HepG2 (cell line): ENCODE data around the gene PACSIN1. TPM values are rescaled to one million over a fixed set of nuclear protein-coding genes. Genes with fewer than 3 reads are reported as not detected.
A peak's percentile ranks its signal among the peaks of the same experiment; 100 is the strongest.

Experiments used
- ATAC-seq: fragments of 200-7000 bp; cut with Tn5 transposase; 3 replicates; pipeline ENCODE4 v1.9.1; 2020; ENCODE audit warnings: mild to moderate bottlenecking, moderate library complexity
- BruUV-seq: library from RNA; stranded (reverse); fragments of 400-500 nt; replicated peaks from 2 replicates; lab custom pipeline; 2021; lab: Mats Ljungman, UMichigan
- CTCF ChIA-PET: fragments of 300-600 bp; formaldehyde crosslinking; extraction: SDS; loops from one replicate; lab custom pipeline; 2021; ENCODE audit warnings: low total read pairs, inconsistent platforms, low intra/inter-chr PET ratio; lab: Yijun Ruan, JAX
- POLR2A ChIA-PET: fragments of 350-600 bp; sonication (Branson Sonifier 250); formaldehyde crosslinking; loops from one replicate; lab custom pipeline; 2020; ENCODE audit warnings: antibody characterized with exemption, inconsistent platforms; lab: Yijun Ruan, JAX
- DNase-seq: peaks from one replicate; pipeline ENCODE4 v3.0.0-alpha.2; 2015; ENCODE audit warnings: low spot score
- FAIRE-seq: peaks from 3 replicates; lab custom pipeline; 2011; peaks lifted over from hg19 to GRCh38; lab: Jason Lieb, UNC
- H2AFZ ChIP-seq: one replicate; pipeline ENCODE4 v1.6.1; 2011; ENCODE audit warnings: low read length, inconsistent platforms
- H3K27ac ChIP-seq: fragments of 300-600 bp; 3 replicates; pipeline ENCODE4 v1.8.0; 2011; ENCODE audit warnings: mixed run types, mild to moderate bottlenecking, mixed read lengths, low read length, inconsistent platforms; ENCODE audit not compliant: insufficient read depth; ENCODE audit errors: extremely low read length
- H3K27me3 ChIP-seq, 2 experiments: fragments of 200-600 bp in 1 of 2; 2 replicates in 1 of 2; 3 replicates in 1 of 2; pipeline versions ENCODE4 v1.6.0 to v1.8.0; 2011; ENCODE audit warnings: low read length in 2 of 2, mild to moderate bottlenecking in 2 of 2, moderate library complexity in 2 of 2, inconsistent platforms in 1 of 2; ENCODE audit not compliant: insufficient read depth in 2 of 2, control insufficient read depth in 1 of 2
- H3K36me3 ChIP-seq, 2 experiments: fragments of 200-600 bp in 1 of 2; replicated peaks in 1 of 2; 2 replicates in 1 of 2; 3 replicates in 1 of 2; pipeline versions ENCODE4 v1.5.1 to v1.8.0; 2011; ENCODE audit warnings: low read length in 2 of 2, inconsistent platforms in 1 of 2; ENCODE audit not compliant: insufficient read depth in 2 of 2, control insufficient read depth in 1 of 2
- H3K4me1 ChIP-seq: 2 replicates; pipeline ENCODE4 v1.5.1; 2012; ENCODE audit warnings: low read length, inconsistent platforms; ENCODE audit not compliant: insufficient read depth
- H3K4me2 ChIP-seq: 2 replicates; pipeline ENCODE4 v1.6.0; 2011; ENCODE audit warnings: low read depth, low read length, inconsistent platforms
- H3K4me3 ChIP-seq, 3 experiments: fragments of 200-600 bp in 1 of 3; sonication (generic), shearing (Covaris generic) in 1 of 3; replicated peaks in 1 of 3; 2 replicates each; pipeline ENCODE4 v1.5.1; 2011 to 2016; ENCODE audit warnings: low read length in 3 of 3, inconsistent platforms in 2 of 3, low read depth in 2 of 3, mild to moderate bottlenecking in 2 of 3, control low read depth in 1 of 3, mixed read lengths in 1 of 3; ENCODE audit not compliant: insufficient read depth in 1 of 3
- H3K79me2 ChIP-seq: one replicate; pipeline ENCODE4 v1.6.1; 2011; ENCODE audit warnings: low read length, inconsistent platforms; ENCODE audit not compliant: insufficient read depth
- H3K9ac ChIP-seq: 2 replicates; pipeline ENCODE4 v1.6.0; 2011; ENCODE audit warnings: mild to moderate bottlenecking, low read depth, low read length, inconsistent platforms; ENCODE audit not compliant: insufficient read depth
- H3K9me3 ChIP-seq: 2 replicates; pipeline ENCODE4 v1.5.1; 2012; ENCODE audit warnings: mild to moderate bottlenecking, low read length
- H4K20me1 ChIP-seq: 2 replicates; pipeline ENCODE4 v1.6.0; 2011; ENCODE audit warnings: inconsistent platforms, mild to moderate bottlenecking, low read length, moderate library complexity; ENCODE audit not compliant: insufficient read depth
- WGBS: methylation state at CpG from one replicate; pipeline ENCODE4 v1.1.6; 2017; ENCODE audit warnings: low lambda C conversion rate; 5-methylcytosine and 5-hydroxymethylcytosine counted together
- in situ Hi-C: cut with HindIII; loops from 2 replicates; pipeline ENCODE4 v1.10.0; 2017; ENCODE audit warnings: low pct_unique_long_range_greater_than_20kb; ENCODE audit not compliant: extremely low pct_ligation_motif_present
- intact Hi-C: fragments of 100-400 bp; cut with micrococcal nuclease; formaldehyde crosslinking; loops from one replicate; pipeline ENCODE4 v1.10.0; 2022; ENCODE audit not compliant: unreplicated experiment
- polyA plus RNA-seq, 8 experiments: library from polyadenylated mRNA; depleted of rRNA in 3 of 8; stranded (reverse) in 7 of 8; unstranded in 1 of 8; fragments of >200 nt; fragmentation: Illumina TruSeq in 4 of 8; extraction: Trizol in 4 of 8; gene quantifications; 2 replicates each; pipeline versions ENCODE4 v1.2.1 to v1.2.3, GENCODE V29; 2011 to 2016; ENCODE audit warnings: low read depth in 4 of 8, missing spikeins in 1 of 8, mixed read lengths in 1 of 8; ENCODE audit not compliant: insufficient read depth in 1 of 8
- total RNA-seq, 5 experiments: library from RNA; depleted of rRNA; stranded (reverse); fragments of >200 nt; fragmentation: Illumina TruSeq; extraction: Trizol; gene quantifications; 2 replicates each; pipeline ENCODE4 v1.2.3, GENCODE V29; 2016; ENCODE audit warnings: low read depth in 1 of 5
- TF ChIP-seq, protein P1 (sequence below): sonication (generic); formaldehyde crosslinking; conservative IDR thresholded peaks from 2 replicates; pipeline ENCODE4 v1.8.1; 2023; ENCODE audit warnings: missing genetic modification reagents
- TF ChIP-seq, protein P2 (sequence below): IDR thresholded peaks from 2 replicates; pipeline ENCODE4 v1.6.1; 2016

PACSIN1 gene
- total and polyA plus RNA-seq, 2 of the 13 experiments (the other 11 are each of a cell fraction or from before 2014, with no cell fraction given), result not detected

DNA sequence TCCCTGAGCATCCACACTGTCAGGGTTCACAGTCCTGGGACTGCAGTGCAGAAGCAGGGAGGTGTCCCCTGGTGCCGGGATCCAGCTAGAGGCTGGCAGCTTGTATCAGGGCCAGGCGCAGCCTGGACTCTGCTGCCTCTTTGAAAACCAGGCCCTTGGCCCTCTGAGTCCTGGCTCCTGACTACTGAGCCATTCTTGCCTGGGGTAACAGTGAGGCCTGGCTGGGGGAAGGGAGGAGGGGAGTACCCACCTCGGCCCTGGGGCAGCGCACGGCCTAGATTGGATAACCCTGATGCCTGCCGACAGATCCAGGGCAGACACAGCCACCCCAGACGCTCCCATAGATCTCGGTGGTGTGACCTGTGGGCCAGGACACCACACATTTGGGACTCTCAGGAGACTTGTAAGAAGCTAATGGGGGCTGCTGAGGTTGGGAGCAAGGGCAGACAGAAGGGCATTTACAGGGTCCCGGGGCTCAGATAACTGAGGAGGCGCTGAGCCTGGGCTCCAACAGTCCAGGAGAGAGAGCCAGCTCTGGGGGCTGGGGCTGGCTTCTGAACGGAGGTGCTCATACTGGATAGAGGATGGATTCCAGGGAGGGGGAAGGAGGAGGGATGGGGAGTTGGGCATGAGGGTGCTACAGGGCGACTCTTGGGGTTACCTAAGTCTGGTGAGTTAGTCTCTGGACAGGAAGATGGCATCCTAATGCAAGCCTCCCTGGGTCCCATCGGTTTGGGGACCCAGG, 59.7 kb downstream of the PACSIN1 start:
- no peak overlapping the region for H3K27ac ChIP-seq
- CTCF ChIA-PET, result interaction anchor here (2.9 kb wide), 1 partner anchor 84 kb away, joined by 43 read pairs; no protein-coding TSS in a partner anchor
- in situ Hi-C loops (loop anchor here (5.0 kb wide), 1 partner anchor 77 kb away; no protein-coding TSS in a partner anchor), intact Hi-C loops (loop anchor here (2.0 kb wide), 1 partner anchor 63 kb away; no protein-coding TSS in a partner anchor)
- ATAC-seq (peak; percentile 3; the same call in 2 of the 3 replicates), FAIRE-seq (no peak), DNase-seq (no peak)
- peaks cover 36% of the 10 kb centered on the region for H3K4me1 ChIP-seq
- no TSS peak for BruUV-seq
- POLR2A ChIA-PET, result no interaction called here
- TF ChIP-seq, protein P1, sequence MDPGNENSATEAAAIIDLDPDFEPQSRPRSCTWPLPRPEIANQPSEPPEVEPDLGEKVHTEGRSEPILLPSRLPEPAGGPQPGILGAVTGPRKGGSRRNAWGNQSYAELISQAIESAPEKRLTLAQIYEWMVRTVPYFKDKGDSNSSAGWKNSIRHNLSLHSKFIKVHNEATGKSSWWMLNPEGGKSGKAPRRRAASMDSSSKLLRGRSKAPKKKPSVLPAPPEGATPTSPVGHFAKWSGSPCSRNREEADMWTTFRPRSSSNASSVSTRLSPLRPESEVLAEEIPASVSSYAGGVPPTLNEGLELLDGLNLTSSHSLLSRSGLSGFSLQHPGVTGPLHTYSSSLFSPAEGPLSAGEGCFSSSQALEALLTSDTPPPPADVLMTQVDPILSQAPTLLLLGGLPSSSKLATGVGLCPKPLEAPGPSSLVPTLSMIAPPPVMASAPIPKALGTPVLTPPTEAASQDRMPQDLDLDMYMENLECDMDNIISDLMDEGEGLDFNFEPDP (CRISPR knock-in tag), result 0 out of 2 replicates have a peak, but pooled peaks have one; percentile 43
- TF ChIP-seq, protein P2, sequence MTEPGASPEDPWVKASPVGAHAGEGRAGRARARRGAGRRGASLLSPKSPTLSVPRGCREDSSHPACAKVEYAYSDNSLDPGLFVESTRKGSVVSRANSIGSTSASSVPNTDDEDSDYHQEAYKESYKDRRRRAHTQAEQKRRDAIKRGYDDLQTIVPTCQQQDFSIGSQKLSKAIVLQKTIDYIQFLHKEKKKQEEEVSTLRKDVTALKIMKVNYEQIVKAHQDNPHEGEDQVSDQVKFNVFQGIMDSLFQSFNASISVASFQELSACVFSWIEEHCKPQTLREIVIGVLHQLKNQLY (CRISPR knock-in tag), result no peak
- no peak overlapping the region for H2AFZ ChIP-seq
- no peak overlapping the region for H3K4me2 ChIP-seq
- H3K79me2 ChIP-seq, result no peaks in the 10 kb centered on the region
- H4K20me1 ChIP-seq, result no peaks in the 10 kb centered on the region
- H3K36me3 ChIP-seq, result no peaks in the 10 kb centered on the region
- H3K9me3 ChIP-seq, result no peaks in the 10 kb centered on the region
- no peak overlapping the region for H3K9ac ChIP-seq
- peaks cover 10 to 54% of the 10 kb centered on the region in 2 experiments; a peak in 4 of 5 replicates for H3K27me3 ChIP-seq
- WGBS, result 56% methylated on average over 11 of the region's 13 CpGs
- H3K4me3 ChIP-seq, result no peak overlapping the region
